ENCODE data around the gene OR5H6.
"Not testable (repeated sequence)": the region's sequence is repeated elsewhere in the genome, so short reads cannot be mapped to it uniquely, and the experiment has no call there.

The OR5H6 gene

DNA sequence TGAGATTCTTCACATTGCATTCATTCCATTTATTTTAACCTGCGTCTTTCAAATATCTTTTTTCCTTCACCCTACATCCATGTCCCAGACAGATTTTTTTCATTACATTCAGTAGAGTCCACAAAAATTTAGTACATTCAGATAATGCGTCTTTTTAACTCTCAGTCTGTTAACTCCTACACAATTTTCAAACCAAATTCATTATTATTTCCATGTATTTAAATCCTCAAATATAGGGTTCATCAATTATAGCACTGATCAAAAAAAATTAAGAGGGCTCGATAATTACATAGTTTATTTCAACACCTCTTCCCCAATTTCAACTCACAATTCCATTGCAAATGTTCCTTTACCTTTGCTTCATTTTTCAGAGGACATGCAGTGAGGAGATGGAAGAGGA lies at the start of gene OR5H6:
Gene OR5H6, plus strand, starts transcription at position 301 of the 400 bp plus-strand sequence. Its CDS starts 89 bp downstream, at position 390.
- DNase-seq = no peak

GRCh38 chr3:98215051-98215450 lies 49.0 kb upstream of the OR5H6 start:
- DNase-seq = no peak

- no peak for DNase-seq
Measured at GRCh38 chr3:98223907-98224672, 40.0 kb upstream of the OR5H6 start.

DNA sequence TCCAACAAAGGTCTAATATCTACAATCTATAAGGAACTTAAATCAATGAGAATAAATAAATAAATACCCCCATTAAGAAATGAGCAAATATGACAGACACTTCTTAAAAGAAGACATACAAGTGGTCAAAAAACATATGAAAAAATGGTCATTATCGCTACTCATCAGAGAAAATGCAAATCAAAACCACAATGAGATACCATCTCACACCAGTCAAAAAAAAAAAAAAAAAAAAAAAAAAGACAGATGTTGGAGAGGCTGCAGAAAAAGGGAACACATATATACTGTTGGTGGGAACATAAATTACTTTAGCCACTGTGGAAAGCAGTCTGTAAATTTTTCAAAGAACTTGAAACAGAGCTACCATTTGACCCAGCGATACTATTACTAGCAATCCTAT lies 31.6 kb upstream of the OR5H6 start:
- DNase-seq = no peak

DNA sequence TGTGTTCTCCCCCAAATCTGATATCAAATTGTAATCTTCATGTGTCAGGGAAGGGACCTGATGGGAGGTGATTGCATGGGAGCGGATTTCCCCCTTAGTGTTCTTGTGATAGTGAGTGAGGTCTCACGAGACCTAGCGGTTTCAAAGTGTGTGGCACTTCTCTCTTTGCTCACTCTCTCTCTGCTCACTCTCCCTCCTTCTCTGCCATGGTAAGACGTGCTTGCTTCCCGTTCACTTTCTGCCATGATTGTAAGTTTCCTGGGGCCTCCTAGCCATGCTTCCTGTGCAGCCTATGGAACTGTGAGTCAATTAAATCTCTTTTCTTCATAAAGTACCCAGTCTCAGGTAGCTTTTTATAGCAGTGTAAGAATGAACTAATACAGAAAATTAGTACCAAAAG lies 30.6 kb upstream of the OR5H6 start:
- DNase-seq = no peak

GRCh38 chr3:98240131-98240530 lies 23.9 kb upstream of the OR5H6 start:
- no peak for DNase-seq

DNA sequence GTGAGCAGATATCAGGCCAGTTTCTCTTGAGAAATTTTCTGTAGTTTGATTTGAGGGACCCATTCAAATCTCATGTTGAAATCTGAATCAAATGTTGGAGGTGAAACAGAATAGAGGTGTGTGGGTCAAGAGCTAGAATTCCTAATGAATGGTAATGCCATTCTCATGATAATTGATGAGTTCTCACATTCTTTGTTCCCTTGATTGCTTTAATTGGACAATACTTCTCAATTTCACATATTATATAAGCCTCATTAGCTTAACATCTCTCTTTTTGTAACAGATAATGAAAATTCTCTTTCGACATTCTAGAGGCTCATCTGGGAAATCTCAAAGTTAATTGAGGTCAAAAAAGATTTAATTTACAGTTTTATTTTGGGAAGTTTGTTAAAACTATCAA lies 21.9 kb upstream of the OR5H6 start:
- DNase-seq = no peak

GRCh38 chr3:98243843-98244242 lies 20.2 kb upstream of the OR5H6 start:
- no peak for DNase-seq

GRCh38 chr3:98246142-98246541 lies 17.9 kb upstream of the OR5H6 start:
- DNase-seq = no peak

- DNase-seq = not testable (repeated sequence)
Measured at GRCh38 chr3:98256026-98256425, 8.0 kb upstream of the OR5H6 start.

- peak; percentile 15 for DNase-seq
Measured at GRCh38 chr3:98259707-98260106, 4.3 kb upstream of the OR5H6 start.

DNA sequence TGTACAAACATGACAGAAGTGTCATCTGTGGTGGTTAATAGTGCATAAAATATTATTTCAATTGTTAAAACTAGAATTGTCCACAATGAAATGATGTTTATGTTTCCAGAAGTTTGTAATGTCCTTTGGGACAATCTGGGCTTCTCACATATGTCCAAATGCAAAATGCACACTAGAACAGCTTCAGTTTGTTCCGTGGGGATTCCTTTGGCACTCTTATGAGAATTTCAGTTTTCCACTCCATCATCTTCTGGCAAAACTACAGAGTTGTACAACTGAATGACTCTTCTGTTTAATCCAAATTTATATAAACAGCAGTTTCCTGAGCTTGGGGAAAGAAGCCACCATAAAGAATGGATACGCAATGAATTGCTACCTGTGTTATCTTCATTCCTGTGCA lies 2.0 kb upstream of the OR5H6 start:
- DNase-seq = no peak

- no peak for DNase-seq
Measured at GRCh38 chr3:98269846-98270245, 5.8 kb downstream of the OR5H6 start.

DNA sequence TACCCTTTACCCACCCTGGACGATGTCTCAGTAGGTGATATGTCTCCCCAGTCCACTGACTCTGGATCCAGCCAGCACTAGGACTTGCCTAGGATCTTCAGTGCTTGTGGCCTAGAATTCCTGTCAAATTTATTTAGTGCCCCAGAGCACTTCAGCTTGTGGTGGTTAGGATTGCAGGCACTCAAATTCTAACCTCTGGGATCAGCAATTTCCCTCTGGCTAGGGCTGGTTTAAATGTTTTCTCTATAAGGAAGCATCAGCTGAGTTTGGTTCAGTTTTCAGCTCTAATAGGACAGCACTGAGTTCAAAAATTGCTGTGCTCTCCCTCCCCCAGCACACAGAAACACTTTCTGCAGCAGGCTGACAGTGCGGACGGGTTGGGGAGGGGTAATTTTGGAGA lies 8.1 kb downstream of the OR5H6 start:
- no peak for DNase-seq

GRCh38 chr3:98274914-98275313 lies 10.9 kb downstream of the OR5H6 start:
- DNase-seq = no peak

- DNase-seq = no peak
Measured at GRCh38 chr3:98282205-98282604, 18.2 kb downstream of the OR5H6 start, which contains the start of gene OR5H2. Gene OR5H2, plus strand, starts transcription at chr3:98282505. Its CDS starts 398 bp downstream, at chr3:98282903.

DNA sequence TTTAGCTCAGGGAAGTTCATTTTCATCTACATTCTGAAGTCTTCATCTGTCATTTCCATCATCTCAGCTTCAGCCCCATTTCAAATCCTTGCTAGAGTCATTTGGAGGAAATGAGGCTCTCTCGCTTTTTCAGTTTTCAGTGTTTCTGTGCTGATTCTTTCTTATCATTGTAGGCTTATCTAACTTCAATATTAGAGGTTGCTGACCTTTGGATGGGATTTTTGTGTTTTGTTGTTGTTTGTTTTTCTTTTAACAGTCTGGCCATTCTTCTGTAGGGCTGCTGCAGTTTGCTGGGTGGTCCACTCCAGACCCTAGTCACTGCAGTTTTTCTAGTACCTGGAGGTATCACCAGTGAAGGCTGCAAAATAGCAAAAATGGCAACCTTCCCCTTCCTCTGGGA lies 26.9 kb downstream of the OR5H6 start:
- no peak for DNase-seq

- no peak for DNase-seq
Measured at GRCh38 chr3:98291332-98291957, 27.4 kb downstream of the OR5H6 start.

All from hematopoietic multipotent progenitor cell treated with erythropoietin and hydrocortisone succinate and interleukin-3 and kit ligand, for 8 days (in vitro differentiated cells).